ENCODE measurements around the gene UBXN1.
"Not testable (repeated sequence)": the region's sequence is repeated elsewhere in the genome, so short reads cannot be mapped to it uniquely, and the experiment has no call there.

Gene UBXN1

GRCh38 chr11:62669420-62670161 lies 9.3 kb downstream of the UBXN1 start:
- DNase-seq, result no peak

DNA sequence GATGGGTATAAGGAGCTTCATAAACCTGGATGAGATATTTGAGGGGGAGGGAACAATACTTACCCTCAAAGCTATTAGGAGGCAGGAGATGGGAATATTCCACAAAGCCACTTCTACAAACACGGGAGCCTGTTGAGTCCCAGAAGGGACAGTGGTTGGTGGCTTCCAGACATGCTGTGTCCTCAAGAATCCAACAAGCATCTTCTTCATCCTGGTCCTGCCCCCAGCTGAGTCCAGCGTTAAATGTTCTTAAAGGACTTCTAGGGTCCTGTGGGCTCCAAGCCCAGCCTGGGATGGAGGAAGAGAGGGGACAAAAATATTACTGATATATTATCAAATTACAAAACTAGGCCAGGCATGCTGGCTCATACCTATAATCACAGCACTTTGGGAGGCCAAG lies 11.4 kb downstream of the UBXN1 start:
- no peak for DNase-seq

- DNase-seq, result no peak
These were observed 12.5 kb downstream of the UBXN1 start for GRCh38 chr11:62666259-62666926.

DNA sequence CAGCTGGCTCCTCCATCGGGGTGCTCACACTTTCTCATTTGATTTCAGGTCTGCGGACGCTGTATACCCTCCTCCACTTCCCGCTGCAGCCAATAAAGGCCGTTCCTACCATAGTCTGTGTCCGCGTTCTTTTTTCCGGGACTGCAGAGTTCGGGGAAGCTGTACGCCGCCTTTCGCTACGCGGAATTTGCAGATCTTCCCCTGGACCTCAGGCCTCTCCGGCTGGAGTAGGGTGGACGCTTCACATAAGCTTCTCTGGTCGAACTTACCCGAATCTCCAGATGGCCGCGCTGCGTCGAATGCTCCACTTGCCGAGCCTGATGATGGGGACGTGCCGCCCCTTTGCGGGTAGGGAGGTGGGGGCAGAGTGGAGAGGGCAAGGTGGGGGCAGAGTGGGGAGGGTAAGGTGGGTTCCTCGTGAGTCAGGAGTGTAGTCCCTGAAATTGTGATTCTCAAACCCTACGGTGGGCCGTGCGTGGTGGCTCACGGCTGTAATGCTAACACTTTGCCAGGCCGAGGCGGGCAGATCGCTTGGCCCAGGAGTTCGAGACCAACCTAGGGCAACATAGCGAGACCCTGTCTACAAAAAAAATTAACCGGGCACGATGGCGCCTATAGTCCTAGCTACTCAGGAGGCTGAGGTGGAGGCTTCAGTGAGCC lies 13.1 kb downstream of the UBXN1 start:
- peak; percentile 86 for DNase-seq

DNA sequence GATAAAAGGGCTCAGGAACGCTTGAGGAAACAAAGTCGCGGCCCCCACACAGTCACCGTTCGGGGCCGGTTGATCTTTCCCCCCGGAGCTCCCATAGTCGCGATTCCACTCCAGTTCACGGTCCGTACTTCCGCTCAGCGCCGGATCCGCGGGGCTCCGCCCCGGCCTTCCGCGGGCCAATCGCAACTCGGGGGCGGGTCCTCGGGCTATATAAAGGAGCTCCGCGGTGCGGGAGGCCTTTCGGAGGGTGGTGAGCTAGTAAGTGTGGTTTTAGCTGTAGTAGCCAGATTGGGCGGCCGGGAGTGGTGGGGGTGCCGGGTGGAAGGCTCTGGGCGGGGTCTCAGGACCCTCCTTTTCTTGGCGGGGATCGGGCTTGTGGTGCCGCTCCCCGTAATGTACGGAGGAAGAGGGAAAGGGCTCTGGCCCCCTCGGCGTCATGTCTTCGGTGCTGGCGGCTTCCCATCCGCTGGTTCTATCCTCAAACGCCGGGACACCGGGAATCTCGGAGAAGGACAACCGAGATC lies 13.7 kb downstream of the UBXN1 start, which contains the start of the genes C11orf98 and CSKMT:
Gene C11orf98, minus strand, starts transcription at position 136 of the 524 bp plus-strand sequence. Its CDS starts 41 bp downstream, at position 95.
Gene CSKMT, plus strand, starts transcription at position 238 of the 524 bp plus-strand sequence. CDS start 568 bp downstream, outside the sequence.
- DNase-seq, result peak; percentile 99

- no peak for DNase-seq
These were observed 14.3 kb downstream of the UBXN1 start for GRCh38 chr11:62664405-62665074.

GRCh38 chr11:62656796-62657429 lies 22.0 kb downstream of the UBXN1 start:
- DNase-seq, result no peak

- DNase-seq, result no peak
These were observed 24.6 kb downstream of the UBXN1 start for GRCh38 chr11:62654297-62654696.

GRCh38 chr11:62652161-62653006 lies 26.5 kb downstream of the UBXN1 start:
- DNase-seq, result no peak

- DNase-seq, result not testable (repeated sequence)
These were observed 28.6 kb downstream of the UBXN1 start for GRCh38 chr11:62650283-62650682.

- no peak for DNase-seq
These were observed 29.4 kb downstream of the UBXN1 start for GRCh38 chr11:62649486-62649885.

GRCh38 chr11:62648967-62649364 lies 29.9 kb downstream of the UBXN1 start:
- no peak for DNase-seq

DNA sequence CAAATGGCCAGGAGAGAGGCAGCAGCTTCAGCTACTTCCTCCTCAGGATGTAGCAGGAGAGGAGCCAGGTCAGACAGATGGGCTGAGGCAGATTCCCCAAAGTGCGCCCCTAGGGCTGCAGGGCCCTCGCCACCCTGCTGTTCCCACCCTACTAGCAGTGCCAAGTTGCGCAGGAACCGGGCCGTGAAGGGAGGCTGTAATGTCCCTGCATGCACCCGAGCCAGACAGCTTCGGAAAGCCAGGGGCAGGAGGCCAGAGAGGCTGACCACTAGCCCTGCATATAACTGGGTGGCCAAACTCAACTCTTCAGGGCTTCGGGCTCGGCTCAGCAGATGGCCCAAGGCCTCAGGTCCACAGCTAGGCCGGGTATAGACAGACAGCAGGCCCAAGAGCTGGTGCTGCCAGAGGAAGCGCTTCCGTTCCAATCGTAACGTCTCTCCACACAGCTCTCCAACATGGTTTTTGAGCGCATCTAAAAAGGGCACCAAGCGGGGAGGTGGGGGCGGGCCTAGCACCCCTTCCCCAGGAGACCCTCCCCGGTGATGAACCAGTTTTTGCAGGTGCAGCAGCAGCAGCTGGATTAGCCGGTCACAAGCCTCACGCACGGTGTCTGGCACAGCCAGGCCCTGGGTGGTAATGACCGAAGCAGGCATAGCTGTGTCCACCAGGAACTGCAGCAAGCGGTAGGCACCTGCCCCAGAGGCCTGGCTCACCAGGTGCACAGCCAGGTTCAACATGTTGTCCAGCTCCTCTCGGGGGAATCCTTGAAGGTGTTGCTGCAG lies 30.5 kb downstream of the UBXN1 start:
- DNase-seq, result no peak

GRCh38 chr11:62647609-62648005 lies 31.3 kb downstream of the UBXN1 start:
- DNase-seq, result no peak

GRCh38 chr11:62646825-62647608 lies 31.9 kb downstream of the UBXN1 start:
- DNase-seq, result no peak

- peak; percentile 100 for DNase-seq
These were observed 32.7 kb downstream of the UBXN1 start, which contains the start of gene GANAB for GRCh38 chr11:62645946-62646824. Gene GANAB (minus strand): TSS chr11:62646613. CDS start chr11:62646599, 14 bp downstream.

GRCh38 chr11:62645671-62645945 lies 33.3 kb downstream of the UBXN1 start:
- no peak for DNase-seq

GRCh38 chr11:62644220-62644619 lies 34.7 kb downstream of the UBXN1 start:
- DNase-seq, result no peak

GRCh38 chr11:62632492-62632891 lies 46.4 kb downstream of the UBXN1 start:
- DNase-seq, result no peak
